Bronchial epithelial cell (primary cell): ENCODE results near the gene DLGAP1. TPM values are rescaled to one million over a fixed set of nuclear protein-coding genes. Genes with fewer than 3 reads are reported as not detected.
A peak's percentile ranks its signal among the peaks of the same experiment; 100 is the strongest.

Source experiments
- DNase-seq: peaks from one replicate; pipeline ENCODE4 v3.0.0-alpha.2; 2010; ENCODE audit warnings: low read depth
- FAIRE-seq: peaks from 2 replicates; lab custom pipeline; 2011; peaks lifted over from hg19 to GRCh38; lab: Jason Lieb, UNC
- H3K27me3 ChIP-seq: 2 replicates; pipeline ENCODE4 v1.5.1; 2011; ENCODE audit warnings: low read length; ENCODE audit not compliant: control insufficient read depth, insufficient read depth
- H3K36me3 ChIP-seq: 2 replicates; pipeline ENCODE4 v1.5.1; 2011; ENCODE audit warnings: low read length; ENCODE audit not compliant: control insufficient read depth, insufficient read depth
- H3K4me3 ChIP-seq: 2 replicates; pipeline ENCODE4 v1.5.1; 2011; ENCODE audit warnings: mild to moderate bottlenecking, low read depth, low read length, control low read depth
- total RNA-seq: library from RNA; depleted of rRNA; stranded (reverse); fragments of >200 nt; gene quantifications from 2 replicates; pipeline ENCODE4 v1.2.1, GENCODE V29; 2014
- TF ChIP-seq, protein P1 (sequence below): IDR thresholded peaks from 2 replicates; pipeline ENCODE4 v1.5.1; 2011; ENCODE audit warnings: mild to moderate bottlenecking, moderate library complexity, low read length, control low read depth, inconsistent platforms; ENCODE audit not compliant: insufficient read depth, severe bottlenecking

Gene DLGAP1
- total RNA-seq, 1 donor from 2014 or later = not detected

DNA sequence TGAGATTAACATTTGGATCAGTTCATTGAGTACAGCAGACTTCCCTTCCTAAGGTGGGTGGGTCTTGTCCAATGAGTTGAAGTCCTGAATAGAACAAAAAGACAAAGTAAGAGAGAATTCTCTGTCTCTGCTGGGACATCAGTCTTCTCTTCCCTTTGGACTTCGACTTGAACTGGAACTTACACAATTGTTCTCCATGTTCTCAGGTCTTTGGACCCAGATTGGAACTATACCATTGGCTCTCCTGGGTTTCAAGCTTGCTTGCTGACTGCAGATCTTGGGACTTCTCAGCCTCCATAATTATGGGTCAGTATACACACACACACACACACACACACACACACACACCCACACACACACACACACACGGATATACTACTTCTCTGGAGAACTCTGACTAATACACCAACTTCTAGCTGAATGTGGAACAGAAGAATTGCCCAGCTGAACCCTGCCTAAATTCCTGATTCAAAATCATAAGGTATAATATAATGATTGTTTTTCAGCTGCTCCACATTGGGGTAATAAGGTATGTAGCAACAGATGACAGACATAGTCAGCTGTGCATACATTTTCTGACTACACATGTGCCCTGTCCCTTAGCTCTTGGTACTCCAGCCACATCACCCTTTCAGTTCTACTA is 791.1 kb downstream of the DLGAP1 start:
- H3K36me3 ChIP-seq = no peaks in the 10 kb centered on the region
- DNase-seq = peak; percentile 13
- no peak overlapping the region for H3K4me3 ChIP-seq
- TF ChIP-seq, protein P1, sequence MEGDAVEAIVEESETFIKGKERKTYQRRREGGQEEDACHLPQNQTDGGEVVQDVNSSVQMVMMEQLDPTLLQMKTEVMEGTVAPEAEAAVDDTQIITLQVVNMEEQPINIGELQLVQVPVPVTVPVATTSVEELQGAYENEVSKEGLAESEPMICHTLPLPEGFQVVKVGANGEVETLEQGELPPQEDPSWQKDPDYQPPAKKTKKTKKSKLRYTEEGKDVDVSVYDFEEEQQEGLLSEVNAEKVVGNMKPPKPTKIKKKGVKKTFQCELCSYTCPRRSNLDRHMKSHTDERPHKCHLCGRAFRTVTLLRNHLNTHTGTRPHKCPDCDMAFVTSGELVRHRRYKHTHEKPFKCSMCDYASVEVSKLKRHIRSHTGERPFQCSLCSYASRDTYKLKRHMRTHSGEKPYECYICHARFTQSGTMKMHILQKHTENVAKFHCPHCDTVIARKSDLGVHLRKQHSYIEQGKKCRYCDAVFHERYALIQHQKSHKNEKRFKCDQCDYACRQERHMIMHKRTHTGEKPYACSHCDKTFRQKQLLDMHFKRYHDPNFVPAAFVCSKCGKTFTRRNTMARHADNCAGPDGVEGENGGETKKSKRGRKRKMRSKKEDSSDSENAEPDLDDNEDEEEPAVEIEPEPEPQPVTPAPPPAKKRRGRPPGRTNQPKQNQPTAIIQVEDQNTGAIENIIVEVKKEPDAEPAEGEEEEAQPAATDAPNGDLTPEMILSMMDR = no peak
- no peak for FAIRE-seq
- no peaks in the 10 kb centered on the region for H3K27me3 ChIP-seq

DNA sequence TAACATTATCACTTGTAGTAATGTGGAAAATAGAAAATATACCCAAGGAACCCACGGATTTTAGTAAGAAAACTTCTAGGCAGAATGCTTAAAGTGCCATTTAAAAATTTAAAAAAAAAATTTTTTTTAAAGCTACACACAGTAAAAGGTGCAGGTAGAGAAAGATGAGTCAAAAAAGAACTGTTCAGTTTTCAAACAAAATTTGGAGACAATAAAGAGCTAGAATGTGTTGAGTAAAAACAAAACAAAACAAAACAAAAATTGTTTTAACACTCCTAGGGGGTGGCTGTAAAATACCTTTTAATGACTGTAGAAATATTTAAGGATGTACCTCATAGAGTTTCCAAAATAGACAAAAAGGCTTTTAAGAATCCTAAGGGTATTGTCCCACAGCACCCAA is 793.1 kb downstream of the DLGAP1 start:
- Histone ChIP-seq H3K36me3 (no peaks in the 10 kb centered on the region), H3K27me3 (no peaks in the 10 kb centered on the region), H3K4me3 (no peak overlapping the region)
- no peak for DNase-seq
- no peak for FAIRE-seq
- TF ChIP-seq, protein P1 = no peak

DNA sequence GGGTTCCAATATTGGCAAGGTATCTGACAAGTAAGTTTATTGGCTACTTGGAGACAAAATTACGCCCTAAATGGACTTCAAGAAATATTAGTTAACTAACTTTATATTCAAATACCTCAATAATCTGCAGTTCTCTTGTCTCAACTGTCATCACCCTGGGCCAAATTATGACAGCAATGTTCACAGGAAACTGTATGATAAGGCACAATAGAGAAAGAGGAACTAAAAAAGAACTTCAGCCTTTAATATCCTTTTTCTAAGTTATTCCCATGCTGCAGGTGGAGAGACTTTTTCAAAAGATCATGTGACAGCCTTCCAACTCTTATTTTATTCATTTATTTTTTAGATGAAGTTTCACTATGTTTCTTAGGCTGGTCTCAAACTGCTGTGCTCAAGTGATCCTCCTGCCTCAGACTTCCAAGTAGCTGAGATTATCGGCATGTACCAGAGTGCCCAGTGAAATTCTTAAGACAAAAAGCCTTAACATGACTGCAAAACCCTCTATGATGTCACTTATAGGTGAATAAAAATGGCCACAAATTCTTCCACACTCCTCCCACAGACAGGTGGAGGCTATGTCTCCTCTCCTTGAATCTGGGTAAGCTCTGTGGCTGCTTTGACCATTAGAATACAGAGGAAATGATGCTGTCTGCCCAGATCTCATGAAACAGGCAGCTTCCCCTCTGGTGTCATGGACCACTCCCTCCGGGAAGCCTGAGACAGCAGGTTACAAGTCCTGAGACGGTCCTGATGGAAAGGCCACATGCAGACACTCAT is 794.2 kb downstream of the DLGAP1 start:
- FAIRE-seq (no peak), DNase-seq (no peak)
- TF ChIP-seq, protein P1 = no peak
- Histone ChIP-seq H3K27me3 (no peaks in the 10 kb centered on the region), H3K36me3 (no peaks in the 10 kb centered on the region), H3K4me3 (no peak overlapping the region)

DNA sequence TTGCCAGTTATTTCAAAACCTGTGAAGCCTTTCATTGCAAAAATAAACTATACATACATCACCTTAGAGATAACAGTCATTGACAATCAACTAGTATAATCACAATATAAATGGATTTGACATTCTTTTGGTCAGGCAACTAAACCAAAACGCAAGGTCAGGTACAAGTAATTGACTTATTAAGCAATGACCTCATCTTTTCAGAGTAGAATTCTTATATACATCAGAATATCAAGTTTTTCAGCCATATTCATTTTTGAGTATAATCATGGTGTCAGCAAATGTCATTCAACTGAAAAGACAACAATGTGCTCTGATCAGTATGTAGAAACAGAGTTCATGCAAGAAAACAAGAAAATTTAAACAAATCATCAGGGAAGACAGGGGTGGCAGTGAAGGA is 796.6 kb downstream of the DLGAP1 start:
- H3K4me3 ChIP-seq = no peak overlapping the region
- TF ChIP-seq, protein P1 = no peak
- DNase-seq = no peak
- FAIRE-seq = no peak
- no peaks in the 10 kb centered on the region for H3K27me3 ChIP-seq
- no peaks in the 10 kb centered on the region for H3K36me3 ChIP-seq

DNA sequence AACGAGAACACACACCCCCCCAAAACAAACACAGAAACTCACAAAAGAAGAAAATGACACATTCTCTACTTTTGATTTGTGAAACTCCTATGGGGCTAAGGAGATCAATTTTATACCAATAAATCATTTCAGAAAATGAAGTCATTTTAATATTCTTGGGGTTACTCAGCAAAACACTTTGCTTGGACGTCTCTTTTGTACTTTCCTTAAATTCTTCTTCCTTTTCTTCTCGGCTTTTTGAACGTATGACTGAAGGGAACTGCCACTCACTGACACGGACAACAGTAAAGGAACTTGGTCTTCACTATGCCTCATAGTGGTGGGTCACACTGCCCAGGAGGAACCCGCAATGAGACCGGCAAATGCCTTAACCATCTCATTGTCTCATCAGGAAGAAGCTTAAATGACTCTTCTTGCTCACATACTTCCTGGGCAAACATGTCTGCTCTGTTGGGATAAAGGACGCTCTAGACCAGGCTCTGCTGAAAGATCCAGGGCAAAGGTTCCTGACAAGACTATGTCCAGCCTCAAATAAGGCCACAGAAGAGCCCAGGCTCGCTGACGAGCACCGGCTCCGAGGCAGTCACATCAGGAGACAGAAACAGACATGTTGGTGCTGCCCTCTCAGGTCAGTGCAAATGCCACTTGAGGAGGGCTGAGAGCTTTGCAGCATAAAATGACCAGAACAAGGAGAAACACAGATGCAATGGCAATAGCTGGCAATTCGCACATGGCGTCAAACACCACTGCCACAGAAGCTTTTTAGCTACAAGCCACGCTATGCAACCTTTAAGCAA is 799.7 kb downstream of the DLGAP1 start:
- no peak for FAIRE-seq
- H3K4me3 ChIP-seq = no peak overlapping the region
- TF ChIP-seq, protein P1 = no peak
- H3K36me3 ChIP-seq = no peaks in the 10 kb centered on the region
- no peak for DNase-seq
- H3K27me3 ChIP-seq = no peaks in the 10 kb centered on the region
